Lower leg skin (tissue), 4 donors: Measurements from ENCODE around the gene MRPL42. TPM values are rescaled to one million over a fixed set of nuclear protein-coding genes. Genes with fewer than 3 reads are reported as not detected.

Experiments used
- DNase-seq, 2 donors: peaks; one replicate each; pipeline ENCODE4 v3.0.0-alpha.2; 2019; ENCODE audit warnings: low spot score in 2 of 2
- H3K4me3 ChIP-seq: fragments of 200-600 bp; sonication (generic); 2 replicates; pipeline ENCODE4 v1.5.1; 2017; ENCODE audit warnings: mild to moderate bottlenecking, low read depth; ENCODE audit not compliant: poor library complexity, severe bottlenecking
- POLR2A ChIP-seq, 2 donors: fragments of 450-650 bp; IDR thresholded peaks; one replicate each; pipeline ENCODE4 v1.6.1; 2016 to 2017; ENCODE audit warnings: antibody characterized with exemption in 2 of 2, mild to moderate bottlenecking in 1 of 2, moderate library complexity in 1 of 2
- WGBS, 2 donors: methylation state at CpG; one replicate each; pipeline ENCODE4 v1.1.5; 2018; 5-methylcytosine and 5-hydroxymethylcytosine counted together
- intact Hi-C: fragments of 100-400 bp; cut with DNase I; formaldehyde crosslinking; loops from one replicate; pipeline ENCODE4 v1.15.0; 2023; ENCODE audit warnings: low total_unique reads
- total RNA-seq, 4 donors: library from RNA; depleted of rRNA; stranded (reverse); fragments of >200 nt; gene quantifications; one replicate each; pipeline ENCODE4 v1.1.0, GENCODE V29; 2016
- TF ChIP-seq, protein P1 (sequence below), 3 donors: fragments of 450-650 bp; IDR thresholded peaks; one replicate each; pipeline ENCODE4 v1.5.1; 2016; ENCODE audit warnings: antibody characterized with exemption in 3 of 3, mild to moderate bottlenecking in 3 of 3, moderate library complexity in 2 of 3

Gene MRPL42
- total RNA-seq, 4 donors from 2014 or later, result 43.9 to 58.4 (median 47.7) TPM

DNA sequence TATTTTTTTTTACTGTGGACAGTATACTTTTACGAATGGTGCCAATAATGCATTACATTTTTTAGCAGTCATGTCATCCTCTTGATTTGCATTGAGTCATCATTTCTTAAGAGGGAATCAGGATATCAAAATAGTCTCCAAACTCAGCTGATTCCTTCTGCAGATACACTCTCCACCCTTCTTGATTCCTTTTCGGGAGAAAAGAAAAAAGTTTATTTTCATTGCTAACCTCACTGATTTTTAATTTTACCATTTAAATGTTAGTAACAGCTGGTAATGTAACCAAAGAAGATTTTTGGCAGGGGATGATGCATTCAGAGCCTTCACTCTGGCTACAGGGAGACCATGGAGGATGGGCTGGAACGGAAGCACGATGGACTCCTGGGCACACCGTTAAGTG, 47.5 kb downstream of the MRPL42 start:
- no peak for TF ChIP-seq POLR2A (IDR thresholded peaks at IDR 0.05)
- TF ChIP-seq, protein P1, sequence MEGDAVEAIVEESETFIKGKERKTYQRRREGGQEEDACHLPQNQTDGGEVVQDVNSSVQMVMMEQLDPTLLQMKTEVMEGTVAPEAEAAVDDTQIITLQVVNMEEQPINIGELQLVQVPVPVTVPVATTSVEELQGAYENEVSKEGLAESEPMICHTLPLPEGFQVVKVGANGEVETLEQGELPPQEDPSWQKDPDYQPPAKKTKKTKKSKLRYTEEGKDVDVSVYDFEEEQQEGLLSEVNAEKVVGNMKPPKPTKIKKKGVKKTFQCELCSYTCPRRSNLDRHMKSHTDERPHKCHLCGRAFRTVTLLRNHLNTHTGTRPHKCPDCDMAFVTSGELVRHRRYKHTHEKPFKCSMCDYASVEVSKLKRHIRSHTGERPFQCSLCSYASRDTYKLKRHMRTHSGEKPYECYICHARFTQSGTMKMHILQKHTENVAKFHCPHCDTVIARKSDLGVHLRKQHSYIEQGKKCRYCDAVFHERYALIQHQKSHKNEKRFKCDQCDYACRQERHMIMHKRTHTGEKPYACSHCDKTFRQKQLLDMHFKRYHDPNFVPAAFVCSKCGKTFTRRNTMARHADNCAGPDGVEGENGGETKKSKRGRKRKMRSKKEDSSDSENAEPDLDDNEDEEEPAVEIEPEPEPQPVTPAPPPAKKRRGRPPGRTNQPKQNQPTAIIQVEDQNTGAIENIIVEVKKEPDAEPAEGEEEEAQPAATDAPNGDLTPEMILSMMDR (IDR thresholded peaks at IDR 0.05), result no peak
- WGBS, 2 donors, result 65 to 76% methylated on average over 5 of the region's 5 CpGs
- intact Hi-C loops, result no loop called here
- H3K4me3 ChIP-seq, result no peak overlapping the region
- no peak for DNase-seq

DNA sequence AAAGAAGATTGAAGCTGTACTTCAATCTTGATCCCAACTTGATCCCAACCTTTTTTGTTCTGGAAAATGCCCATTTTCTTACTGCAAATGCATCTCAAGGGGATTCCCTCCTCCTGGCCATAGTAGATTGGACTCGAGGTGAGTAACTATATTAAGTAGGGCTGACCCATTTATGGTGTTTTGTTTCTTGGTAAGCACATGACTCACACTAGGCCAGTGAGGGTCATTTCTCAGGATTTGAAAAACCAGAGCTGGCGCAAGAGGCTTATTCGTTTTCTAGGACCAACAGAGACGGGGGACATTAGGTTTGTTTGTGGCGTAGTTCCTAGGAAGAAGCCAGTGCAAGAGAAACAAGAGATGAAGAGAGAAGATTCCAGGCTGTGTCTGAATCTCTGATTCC, 51.4 kb downstream of the MRPL42 start:
- intact Hi-C loops, result no loop called here
- TF ChIP-seq, protein P1 (IDR thresholded peaks at IDR 0.05), result no peak
- WGBS, 2 donors, result 82 to 85% methylated on average over 5 of the region's 5 CpGs
- H3K4me3 ChIP-seq, result no peak overlapping the region
- no peak for DNase-seq

DNA sequence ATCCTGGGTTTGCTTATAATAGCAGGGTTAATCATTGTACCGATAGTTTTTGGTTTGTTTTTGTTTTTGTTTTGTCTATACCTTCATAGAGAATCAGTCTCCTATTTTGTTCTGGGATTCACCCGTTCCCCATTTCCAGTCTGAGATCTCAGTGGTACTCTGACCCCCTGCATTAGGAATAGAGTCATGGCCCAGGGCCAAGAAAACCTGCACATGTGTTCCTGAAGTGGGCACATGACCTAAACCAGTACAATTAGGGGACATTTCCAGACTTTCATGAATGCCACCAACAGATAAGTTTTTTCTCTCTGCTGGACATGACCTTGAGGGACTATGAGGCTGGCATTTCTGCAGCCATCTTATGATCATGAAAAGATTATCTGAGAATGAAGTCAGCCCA, 52.5 kb downstream of the MRPL42 start:
- no peak for DNase-seq
- intact Hi-C loops, result no loop called here
- WGBS, 2 donors, result 89 to 93% methylated on average over 2 of the region's 2 CpGs
- TF ChIP-seq, protein P1 (IDR thresholded peaks at IDR 0.05), result no peak
- no peak for TF ChIP-seq POLR2A (IDR thresholded peaks at IDR 0.05)
- no peak overlapping the region for H3K4me3 ChIP-seq

DNA sequence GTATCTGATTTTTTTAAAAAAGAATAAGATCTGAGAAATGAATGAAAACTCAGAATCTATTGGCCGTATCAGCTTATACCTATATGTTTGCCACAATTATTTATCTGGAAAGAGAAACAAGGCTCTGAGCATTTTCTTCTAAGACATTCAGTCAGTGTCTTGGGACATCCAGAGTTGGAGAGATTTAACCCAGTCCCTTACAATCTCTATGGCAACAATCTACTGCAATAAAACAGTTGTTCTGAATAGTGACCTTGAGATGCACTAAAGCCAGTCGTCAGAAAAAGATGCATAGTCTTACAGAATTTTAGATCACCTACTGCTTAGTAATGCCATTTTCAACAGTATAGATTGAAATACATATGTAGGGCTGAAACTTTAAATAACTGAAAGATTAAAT, 53.1 kb downstream of the MRPL42 start:
- TF ChIP-seq, protein P1 (IDR thresholded peaks at IDR 0.05), result no peak
- TF ChIP-seq POLR2A (IDR thresholded peaks at IDR 0.05), result no peak
- no peak for DNase-seq
- no peak overlapping the region for H3K4me3 ChIP-seq
- intact Hi-C loops, result no loop called here
- 76 to 77% methylated on average over 2 of the region's 2 CpGs for WGBS, 2 donors

DNA sequence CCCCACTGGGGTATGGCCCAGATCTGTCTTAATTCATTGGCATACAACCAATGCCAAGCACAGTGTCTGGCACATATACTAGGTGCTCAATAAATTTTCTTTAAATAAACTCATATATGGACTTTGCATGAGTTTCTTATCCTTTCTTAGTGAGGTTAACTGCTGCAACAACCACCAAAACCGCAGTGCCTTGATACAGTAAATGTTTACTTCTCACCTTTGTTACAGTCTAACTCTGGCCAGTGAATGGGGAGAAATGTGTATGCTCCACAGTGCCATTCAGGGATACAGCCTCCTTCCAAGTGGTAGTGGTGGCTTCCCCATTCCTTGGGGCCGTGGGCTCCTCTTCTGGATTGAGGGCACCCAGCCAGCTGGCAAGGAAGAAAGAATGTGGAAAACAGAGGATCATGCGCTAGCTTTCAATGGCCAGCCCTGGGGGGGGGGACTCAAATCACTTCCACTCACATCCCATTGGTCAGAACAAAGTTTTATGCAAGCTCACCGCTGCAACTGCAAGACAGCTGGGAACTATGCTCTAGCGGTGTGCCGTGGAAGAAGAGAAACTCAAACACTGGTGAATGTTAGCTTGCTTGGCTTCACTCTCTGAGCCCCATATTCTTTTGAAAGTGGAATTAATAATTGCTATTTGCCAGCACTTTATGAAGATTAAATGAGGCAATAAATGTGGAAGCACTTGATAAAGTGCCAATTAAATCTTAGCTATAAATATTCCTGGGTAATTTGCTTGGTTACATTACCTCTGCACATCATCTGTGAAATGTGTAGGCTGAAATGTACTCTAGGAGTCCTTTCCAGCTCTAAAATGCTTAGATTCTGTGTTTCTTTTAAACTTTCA, 54.1 kb downstream of the MRPL42 start:
- intact Hi-C loops, result no loop called here
- 58 to 76% methylated on average over 6 of the region's 6 CpGs for WGBS, 2 donors
- no peak for DNase-seq
- TF ChIP-seq, protein P1 (IDR thresholded peaks at IDR 0.05), result no peak
- no peak for TF ChIP-seq POLR2A (IDR thresholded peaks at IDR 0.05)
- H3K4me3 ChIP-seq, result no peak overlapping the region
